ENCODE results near the gene SPOCD1.

The SPOCD1 gene

GRCh38 chr1:31831397-31832378 is 15.9 kb upstream of the SPOCD1 start:
- Histone ChIP-seq H3K9me2 (replicated peaks; ENCODE audit: low read depth, low read length) (no peaks in the 10 kb centered on the region), H3K79me2 (ENCODE audit: insufficient read depth, low read length) (no peaks in the 10 kb centered on the region), H3K9me3 (ENCODE audit: insufficient read depth, low read depth, low read length) (no peaks in the 10 kb centered on the region), H3F3A (ENCODE audit: low read depth) (no peaks in the 10 kb centered on the region), H2AFZ (ENCODE audit: low read length) (no peak overlapping the region), H3K4me3 (ENCODE audit: low read length, poor library complexity, severe bottlenecking) (no peak overlapping the region), H4K20me1 (ENCODE audit: insufficient read depth, low read length, poor library complexity, severe bottlenecking) (no peaks in the 10 kb centered on the region), H3K27me3 (ENCODE audit: insufficient read depth, low read length, poor library complexity, severe bottlenecking) (no peaks in the 10 kb centered on the region), H3K36me3 (ENCODE audit: insufficient read depth, low read length) (no peaks in the 10 kb centered on the region), H3K4me2 (ENCODE audit: low read depth, low read length, poor library complexity, severe bottlenecking) (no peak overlapping the region), H3K4me1 (ENCODE audit: insufficient read depth, low read length, poor library complexity, severe bottlenecking) (peaks cover 20% of the 10 kb centered on the region), H3K9ac (ENCODE audit: low read depth, low read length, poor library complexity, severe bottlenecking) (no peak overlapping the region)
- TF ChIP-seq CTCF (conservative IDR thresholded peaks at IDR 0.05; ENCODE audit: low read length) (no peak), EZH2phosphoT487 (IDR thresholded peaks at IDR 0.05; ENCODE audit: borderline replicate concordance) (no peak)

- Histone ChIP-seq H3K4me2 (ENCODE audit: low read depth, low read length, poor library complexity, severe bottlenecking) (no peak overlapping the region), H3K4me1 (ENCODE audit: insufficient read depth, low read length, poor library complexity, severe bottlenecking) (peaks cover 22% of the 10 kb centered on the region), H3K79me2 (ENCODE audit: insufficient read depth, low read length) (no peaks in the 10 kb centered on the region), H3K4me3 (ENCODE audit: low read length, poor library complexity, severe bottlenecking) (no peak overlapping the region), H3K9ac (ENCODE audit: low read depth, low read length, poor library complexity, severe bottlenecking) (no peak overlapping the region), H3F3A (ENCODE audit: low read depth) (no peaks in the 10 kb centered on the region), H2AFZ (ENCODE audit: low read length) (no peak overlapping the region), H3K9me2 (replicated peaks; ENCODE audit: low read depth, low read length) (no peaks in the 10 kb centered on the region), H3K36me3 (ENCODE audit: insufficient read depth, low read length) (no peaks in the 10 kb centered on the region), H4K20me1 (ENCODE audit: insufficient read depth, low read length, poor library complexity, severe bottlenecking) (no peaks in the 10 kb centered on the region), H3K9me3 (ENCODE audit: insufficient read depth, low read depth, low read length) (no peaks in the 10 kb centered on the region), H3K27me3 (ENCODE audit: insufficient read depth, low read length, poor library complexity, severe bottlenecking) (no peaks in the 10 kb centered on the region)
- TF ChIP-seq CTCF (conservative IDR thresholded peaks at IDR 0.05; ENCODE audit: low read length) (no peak), EZH2phosphoT487 (IDR thresholded peaks at IDR 0.05; ENCODE audit: borderline replicate concordance) (no peak)
These were observed 14.7 kb upstream of the SPOCD1 start for GRCh38 chr1:31830511-31830910.

- Histone ChIP-seq H3K36me3 (ENCODE audit: insufficient read depth, low read length) (no peaks in the 10 kb centered on the region), H3K4me3 (ENCODE audit: low read length, poor library complexity, severe bottlenecking) (no peak overlapping the region), H3K9me2 (replicated peaks; ENCODE audit: low read depth, low read length) (no peaks in the 10 kb centered on the region), H2AFZ (ENCODE audit: low read length) (no peak overlapping the region), H3K27me3 (ENCODE audit: insufficient read depth, low read length, poor library complexity, severe bottlenecking) (no peaks in the 10 kb centered on the region), H3K9me3 (ENCODE audit: insufficient read depth, low read depth, low read length) (no peaks in the 10 kb centered on the region), H3K79me2 (ENCODE audit: insufficient read depth, low read length) (no peaks in the 10 kb centered on the region), H3K4me1 (ENCODE audit: insufficient read depth, low read length, poor library complexity, severe bottlenecking) (peaks cover 22% of the 10 kb centered on the region), H3K4me2 (ENCODE audit: low read depth, low read length, poor library complexity, severe bottlenecking) (no peak overlapping the region), H4K20me1 (ENCODE audit: insufficient read depth, low read length, poor library complexity, severe bottlenecking) (no peaks in the 10 kb centered on the region), H3K9ac (ENCODE audit: low read depth, low read length, poor library complexity, severe bottlenecking) (no peak overlapping the region), H3F3A (ENCODE audit: low read depth) (no peaks in the 10 kb centered on the region)
- TF ChIP-seq EZH2phosphoT487 (IDR thresholded peaks at IDR 0.05; ENCODE audit: borderline replicate concordance) (no peak), CTCF (conservative IDR thresholded peaks at IDR 0.05; ENCODE audit: low read length) (no peak)
These were observed 14.2 kb upstream of the SPOCD1 start for GRCh38 chr1:31830065-31830464.
